NCI-H446 treated with DMSO at 0.1 percent for 48 hours (cell line): ENCODE data around the gene RANBP10.

ENCODE experiments used
- DNase-seq: peaks from one replicate; lab custom pipeline; 2025; lab: John Stamatoyannopoulos, UW

Gene RANBP10

DNA sequence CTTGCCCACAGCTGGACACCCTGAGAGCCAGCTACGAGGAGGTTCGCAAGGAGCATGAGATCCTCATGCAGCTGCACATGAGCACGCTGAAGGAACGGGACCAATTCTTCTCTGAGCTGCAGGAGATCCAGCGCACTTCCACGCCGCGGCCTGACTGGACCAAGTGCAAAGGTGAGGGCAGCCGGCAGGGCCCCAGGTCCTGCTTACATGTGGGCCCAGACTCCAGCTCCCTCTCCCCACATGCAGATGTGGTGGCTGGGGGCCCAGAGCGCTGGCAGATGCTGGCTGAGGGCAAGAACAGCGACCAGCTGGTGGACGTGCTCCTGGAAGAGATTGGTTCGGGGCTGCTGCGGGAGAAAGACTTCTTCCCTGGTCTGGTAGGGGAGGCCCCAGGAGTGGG, 19.5 kb upstream of the RANBP10 start:
- no peak for DNase-seq

DNA sequence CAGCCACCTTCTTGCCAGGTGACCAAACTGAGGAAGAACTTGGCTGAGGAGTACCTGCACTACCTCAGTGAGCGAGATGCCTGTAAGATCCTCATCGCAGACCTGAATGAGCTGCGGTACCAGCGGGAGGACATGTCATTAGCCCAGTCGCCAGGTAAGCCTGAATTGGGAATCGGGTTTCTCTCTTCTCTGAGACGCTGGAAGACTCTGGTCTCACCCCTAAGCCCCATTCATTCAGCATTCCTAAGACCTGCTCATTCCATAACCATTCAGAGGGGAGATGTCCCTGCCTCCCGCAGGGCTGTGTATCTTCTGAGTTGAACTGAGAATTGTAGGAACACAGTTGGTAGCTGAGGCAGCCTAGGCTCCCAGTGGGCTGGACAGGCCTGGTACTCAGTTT, 18.8 kb upstream of the RANBP10 start:
- DNase-seq = no peak

GRCh38 chr16:67822511-67822910, 16.2 kb upstream of the RANBP10 start:
- DNase-seq = no peak

DNA sequence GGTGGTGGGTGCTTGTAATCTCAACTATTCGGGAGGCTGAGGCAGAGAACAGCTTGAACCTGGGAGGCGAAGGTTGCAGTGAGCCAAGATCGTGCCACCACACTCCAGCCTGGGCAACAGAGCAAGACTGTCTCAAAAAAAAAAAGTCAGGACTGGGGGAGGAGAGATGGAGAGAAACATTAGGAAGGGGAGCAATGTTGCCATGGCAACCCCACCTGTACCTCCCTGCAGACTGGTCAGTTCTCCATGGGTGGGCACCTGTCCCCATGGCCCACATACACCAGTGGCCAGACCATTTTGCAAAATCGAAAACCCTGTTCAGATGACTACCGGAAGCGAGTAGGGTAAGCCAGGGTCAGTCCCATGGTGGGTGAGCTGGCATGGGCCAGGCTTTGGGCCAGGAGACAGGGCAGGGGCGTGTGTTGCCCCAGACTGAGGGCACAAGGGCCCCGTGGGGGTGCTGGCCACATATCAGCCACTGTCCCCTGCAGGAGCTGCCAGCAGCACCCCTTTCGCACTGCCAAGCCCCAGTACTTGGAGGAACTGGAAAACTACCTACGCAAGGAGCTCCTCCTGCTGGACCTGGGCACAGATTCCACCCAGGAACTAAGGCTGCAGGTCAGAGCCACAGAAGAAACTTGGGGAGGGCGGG, 14.4 kb upstream of the RANBP10 start:
- DNase-seq = no peak

DNA sequence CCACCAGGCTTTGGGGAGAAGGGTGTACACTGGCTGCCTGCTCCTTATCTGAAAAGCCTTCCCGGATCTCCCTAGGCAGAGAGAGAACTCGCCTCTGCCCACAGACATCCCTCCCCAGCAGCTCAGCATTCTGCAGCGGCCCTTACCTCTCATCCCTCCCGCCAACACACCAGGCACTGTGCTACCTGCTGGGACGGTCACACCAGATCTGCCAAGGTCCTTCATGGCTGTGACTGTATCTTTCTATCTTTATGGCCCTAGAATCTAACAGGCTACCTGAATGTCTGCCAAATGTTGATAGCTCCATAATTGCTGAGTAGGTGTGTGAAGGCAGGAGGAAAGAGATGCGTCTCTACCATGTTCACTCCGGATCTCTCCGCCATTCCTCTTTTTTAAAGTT, 8.2 kb upstream of the RANBP10 start:
- no peak for DNase-seq

DNA sequence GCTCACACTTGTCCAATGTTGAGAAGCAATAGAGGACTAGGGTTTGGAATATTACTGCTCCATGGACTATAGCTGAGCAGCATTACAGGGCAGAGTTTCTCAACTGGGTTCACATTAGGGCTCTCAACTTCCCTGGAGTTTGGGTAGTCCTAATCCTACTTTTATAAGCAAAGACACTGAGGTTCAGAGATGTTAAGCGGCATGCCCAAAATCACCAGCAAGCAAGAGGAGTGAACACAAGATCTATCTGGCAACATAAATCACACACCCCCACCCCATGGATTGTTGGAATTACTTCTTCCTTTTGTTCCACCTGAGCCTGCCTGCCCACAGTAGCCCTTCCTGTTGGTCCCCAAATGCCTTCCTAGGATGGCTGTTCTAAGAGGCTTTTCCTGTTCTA, 5.5 kb upstream of the RANBP10 start:
- no peak for DNase-seq

DNA sequence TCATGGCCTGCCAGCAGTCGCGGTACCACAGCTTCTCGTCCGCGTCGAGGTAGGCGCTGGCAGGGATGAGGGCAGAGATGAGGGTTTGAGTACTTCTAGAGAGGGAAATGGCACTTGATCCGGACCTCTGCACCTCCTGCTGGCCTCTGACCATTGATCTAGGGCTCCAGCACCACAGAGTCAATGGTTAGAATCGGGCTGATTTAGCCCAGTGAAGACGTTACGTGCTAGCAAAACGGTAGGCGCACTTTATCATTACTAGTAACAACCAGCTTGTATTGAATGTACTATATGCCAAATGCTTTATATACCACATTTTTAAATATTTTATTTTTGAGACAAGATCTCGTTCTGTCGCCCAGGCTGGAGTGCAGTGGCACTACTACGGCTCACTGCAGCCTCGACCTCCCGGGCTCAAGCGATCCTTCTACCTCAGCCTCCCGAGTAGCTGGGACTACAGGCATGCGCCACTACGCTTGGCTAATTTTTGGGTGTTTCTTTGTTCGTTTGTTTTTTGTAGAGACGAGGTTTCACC, 855 bp upstream of the RANBP10 start:
- no peak for DNase-seq

- DNase-seq = no peak
These were observed 487 bp downstream of the RANBP10 start for GRCh38 chr16:67805718-67806427.

- DNase-seq = no peak
These were observed 1.4 kb downstream of the RANBP10 start for GRCh38 chr16:67804853-67805542.

DNA sequence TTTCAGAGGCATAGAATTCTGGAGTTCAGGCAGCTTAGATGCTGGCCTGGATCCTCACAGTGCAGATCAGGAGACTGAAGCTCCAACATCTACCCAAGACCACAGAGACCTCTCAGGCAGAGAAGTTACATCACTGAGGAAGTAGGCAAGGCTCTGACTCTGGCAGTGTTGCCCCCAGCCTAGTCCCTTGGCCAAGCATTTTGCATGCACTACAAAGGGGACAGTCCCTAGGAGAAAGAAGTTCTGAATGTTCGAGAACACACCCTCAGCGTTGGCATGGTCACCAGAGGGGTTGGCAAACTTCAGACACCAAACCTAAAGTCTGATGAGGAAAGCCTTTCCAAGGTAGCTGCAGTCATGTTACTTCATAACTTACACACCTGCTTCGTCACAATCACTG, 2.5 kb downstream of the RANBP10 start:
- DNase-seq = no peak

DNA sequence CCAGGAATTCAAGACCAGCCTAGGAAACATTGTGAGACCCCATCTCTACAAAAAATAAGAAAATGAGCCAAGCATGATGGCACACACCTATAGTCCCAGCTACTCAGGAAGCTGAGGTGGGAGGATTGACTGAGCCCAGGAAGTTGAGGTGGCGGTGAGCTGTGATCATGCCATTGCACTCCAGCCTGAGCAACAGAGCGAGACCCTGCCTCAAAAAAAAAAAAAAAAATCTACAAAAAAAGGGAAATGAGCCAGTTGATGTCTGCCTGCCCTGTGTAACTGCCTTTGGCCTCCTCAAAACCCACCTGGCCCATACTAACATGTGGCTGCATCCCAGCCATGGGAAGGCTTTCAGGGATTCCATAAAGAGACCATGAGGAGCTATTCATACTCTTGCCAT, 4.5 kb downstream of the RANBP10 start:
- DNase-seq = no peak

- DNase-seq = no peak
These were observed 5.1 kb downstream of the RANBP10 start for GRCh38 chr16:67801241-67801640.

DNA sequence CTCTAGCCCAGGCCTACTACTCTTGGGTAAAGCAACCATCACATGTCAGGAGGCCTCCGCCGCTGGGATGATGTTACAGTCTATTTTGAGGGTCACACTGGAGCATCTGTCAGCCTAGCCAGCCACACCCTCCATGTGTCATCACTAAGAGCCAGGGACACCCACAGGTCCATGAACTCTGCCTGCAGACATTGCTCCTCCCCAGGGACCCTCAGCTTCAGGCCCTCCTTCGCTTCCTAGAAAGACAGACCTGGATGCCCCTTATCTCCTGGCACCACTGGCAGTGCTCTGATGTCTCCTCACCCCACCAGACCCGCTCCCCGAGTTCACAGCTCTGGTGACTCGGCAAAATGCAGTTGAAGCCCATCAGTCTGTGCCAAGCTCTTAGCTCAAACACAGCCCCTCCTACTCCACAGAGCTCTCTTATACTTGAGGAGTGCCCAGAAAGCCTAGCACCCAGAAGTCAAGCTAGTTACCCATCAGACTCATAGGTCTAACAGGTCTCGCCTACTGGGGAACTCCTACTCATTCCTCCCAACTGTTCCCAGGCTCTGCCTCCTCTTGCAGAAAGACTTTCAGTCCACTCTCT, 5.9 kb downstream of the RANBP10 start:
- no peak for DNase-seq

GRCh38 chr16:67796099-67796718, 10.2 kb downstream of the RANBP10 start:
- DNase-seq = no peak

- DNase-seq = no peak
These were observed 16.3 kb downstream of the RANBP10 start for GRCh38 chr16:67790071-67790470.

GRCh38 chr16:67786491-67786890, 19.9 kb downstream of the RANBP10 start:
- no peak for DNase-seq

GRCh38 chr16:67783353-67783725, 23.0 kb downstream of the RANBP10 start:
- no peak for DNase-seq

DNA sequence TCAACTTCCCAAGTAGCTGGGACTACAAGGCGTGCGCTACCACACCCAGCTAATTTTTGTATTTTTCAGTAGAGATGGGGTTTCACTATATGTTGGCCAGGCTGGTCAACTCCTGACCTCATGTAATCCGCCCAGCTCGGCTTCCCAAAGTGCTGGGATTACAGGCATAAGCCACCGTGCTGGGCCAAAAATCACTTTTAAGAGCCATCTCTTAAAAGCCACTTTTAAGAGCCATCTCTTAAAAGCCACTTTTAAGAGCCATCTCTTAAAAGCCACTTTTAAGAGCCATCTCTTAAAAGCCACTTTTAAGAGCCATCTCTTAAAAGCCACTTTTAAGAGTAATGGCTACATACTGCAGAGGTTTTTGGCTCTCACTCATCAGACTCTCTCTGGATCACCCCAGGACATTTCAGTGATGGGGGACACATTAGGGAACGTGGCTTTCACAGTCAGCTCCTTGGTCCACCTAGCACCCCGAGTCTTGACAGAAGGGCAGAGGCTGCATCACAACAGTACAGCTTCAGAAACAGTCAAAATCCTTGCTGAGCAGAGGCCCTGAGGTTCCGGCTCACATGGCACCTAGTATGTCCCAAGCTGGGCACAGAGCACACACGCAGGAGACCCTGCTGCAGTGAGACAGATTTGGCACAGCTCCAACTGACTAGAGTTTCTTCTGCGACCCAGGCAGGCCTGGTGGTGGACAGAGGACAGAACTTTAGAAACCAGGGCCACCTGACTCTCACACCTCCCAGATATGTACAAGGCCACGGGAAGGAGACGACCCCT, 23.6 kb downstream of the RANBP10 start:
- DNase-seq = no peak

DNA sequence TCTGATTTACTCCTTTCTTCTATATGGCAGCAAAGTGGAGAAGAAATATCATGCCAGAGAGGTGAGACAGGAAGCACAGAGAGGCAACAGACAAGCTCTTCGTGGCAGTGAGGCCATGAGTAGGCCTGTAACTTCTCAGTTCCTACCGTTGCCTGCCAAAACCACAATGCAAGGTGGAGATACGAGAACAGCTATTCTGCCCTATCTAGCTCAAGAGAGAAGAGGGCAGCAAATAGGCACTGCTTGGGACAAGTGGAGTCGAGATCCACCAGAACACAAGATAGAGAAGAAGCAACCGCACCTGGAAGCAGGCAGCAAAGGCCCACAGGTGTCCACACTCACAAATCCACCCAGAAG, 24.8 kb downstream of the RANBP10 start:
- no peak for DNase-seq

DNA sequence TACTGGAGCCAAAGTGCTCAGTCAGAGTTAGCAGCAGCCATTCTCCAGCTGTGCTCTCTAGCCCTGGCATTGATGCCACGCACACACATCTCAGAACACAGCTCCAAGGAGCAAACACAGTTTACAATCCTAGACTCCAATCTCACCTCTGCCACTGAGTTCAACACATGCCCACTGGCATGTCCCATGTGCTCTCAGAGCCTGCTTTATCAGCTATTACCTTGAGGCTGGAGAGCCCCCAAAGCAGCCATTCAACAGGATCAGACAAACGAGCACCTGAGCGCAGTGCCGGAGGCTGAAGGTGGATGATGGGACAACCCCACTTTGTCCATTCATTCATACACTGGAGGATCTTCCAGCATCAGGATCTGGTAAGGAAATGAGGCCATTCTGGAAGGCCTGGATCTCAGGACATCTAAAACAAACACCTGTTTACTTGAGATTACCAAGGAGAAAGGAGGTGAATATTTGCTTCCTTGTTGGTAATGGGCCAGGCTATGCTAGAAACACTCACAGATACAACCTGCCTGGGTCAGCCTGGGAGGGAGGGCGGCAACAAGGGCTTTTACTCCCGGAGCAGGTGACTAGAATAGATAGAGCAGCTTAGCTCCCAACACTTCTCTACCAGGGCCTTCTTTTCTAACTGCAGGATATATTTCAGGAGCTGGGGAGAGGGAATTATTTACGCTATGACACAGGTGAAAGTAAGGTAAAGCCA, 25.4 kb downstream of the RANBP10 start:
- DNase-seq = no peak
